ENCODE results near the gene GABBR1. TPM values are rescaled to one million over a fixed set of nuclear protein-coding genes. Genes with fewer than 3 reads are reported as not detected.

Gene GABBR1
- total RNA-seq, 4 donors from 2014 or later = 11.5 to 40.4 (median 30.5) TPM

- Histone ChIP-seq H3K27me3 (peaks cover 30% of the 10 kb centered on the region), H3K4me1 (peaks cover 0 to 4% (median 0%) of the 10 kb centered on the region in 4 donors), H3K4me3 (no peak overlapping the region), H3K9me3 (no peaks in the 10 kb centered on the region), H3K36me3 (no peaks in the 10 kb centered on the region), H3K27ac (no peak overlapping the region)
- in situ Hi-C loops (cut with MboI; ENCODE audit: low pct_ligation_motif_present in 1 of 4, low pct_unique_long_range_greater_than_20kb in 1 of 4, low sequenced_read_pairs in 3 of 4) (loop anchor here in 3 of 4 donors (25.0 kb wide), 1 partner anchor 903 kb away; no protein-coding TSS in a partner anchor), intact Hi-C loops (cut with DNase I; ENCODE audit: low total_unique reads) (no loop called here)
- no peak for DNase-seq
- 83 to 84% methylated on average over 4 of the region's 4 CpGs for WGBS, 2 donors (ENCODE audit: low coverage in 1 of 2)
- TF ChIP-seq POLR2A (IDR thresholded peaks at IDR 0.05) (no peak), CTCF (IDR thresholded peaks at IDR 0.05) (no peak), EP300 (IDR thresholded peaks at IDR 0.05; ENCODE audit: low read depth) (no peak), POLR2AphosphoS5 (IDR thresholded peaks at IDR 0.05) (no peak)
These were observed 42.7 kb downstream of the GABBR1 start for GRCh38 chr6:29590218-29590808.

GRCh38 chr6:29589423-29590048 is 43.4 kb downstream of the GABBR1 start:
- Histone ChIP-seq H3K36me3 (no peaks in the 10 kb centered on the region), H3K4me3 (no peak overlapping the region), H3K27me3 (peaks cover 30% of the 10 kb centered on the region), H3K4me1 (peaks cover 0 to 4% (median 0%) of the 10 kb centered on the region in 4 donors), H3K9me3 (no peaks in the 10 kb centered on the region), H3K27ac (no peak overlapping the region)
- intact Hi-C loops (cut with DNase I; ENCODE audit: low total_unique reads) (no loop called here), in situ Hi-C loops (cut with MboI; ENCODE audit: low pct_ligation_motif_present in 1 of 4, low pct_unique_long_range_greater_than_20kb in 1 of 4, low sequenced_read_pairs in 3 of 4) (loop anchor here in 3 of 4 donors (25.0 kb wide), 1 partner anchor 902 kb away; no protein-coding TSS in a partner anchor)
- TF ChIP-seq CTCF (IDR thresholded peaks at IDR 0.05) (peak; percentile 84 to 94 (median 94)), POLR2A (IDR thresholded peaks at IDR 0.05) (no peak)
- 3 to 8% methylated on average over 3 of the region's 3 CpGs for WGBS, 2 donors (ENCODE audit: low coverage in 1 of 2)
- peak; percentile 33 for DNase-seq

- H3K9me3 ChIP-seq = no peaks in the 10 kb centered on the region
- no peak within 1 kb of the TSS for H3K4me3 ChIP-seq
- DNase-seq = no peak
- TF ChIP-seq POLR2A (IDR thresholded peaks at IDR 0.05) (no peak), EP300 (IDR thresholded peaks at IDR 0.05; ENCODE audit: low read depth) (no peak), CTCF (IDR thresholded peaks at IDR 0.05) (no peak), POLR2AphosphoS5 (IDR thresholded peaks at IDR 0.05) (no peak)
- H3K27ac ChIP-seq = no peak within 1 kb of the TSS
- in situ Hi-C loops (cut with MboI; ENCODE audit: low pct_ligation_motif_present in 1 of 4, low pct_unique_long_range_greater_than_20kb in 1 of 4, low sequenced_read_pairs in 3 of 4) (loop anchor here in 3 of 4 donors (25.0 kb wide), 1 partner anchor 898 kb away; no protein-coding TSS in a partner anchor), intact Hi-C loops (cut with DNase I; ENCODE audit: low total_unique reads) (no loop called here)
- no peaks in the 10 kb centered on the region for H3K27me3 ChIP-seq
- no peaks in the 10 kb centered on the region for H3K4me1 ChIP-seq
- H3K36me3 ChIP-seq = no peaks in the 10 kb centered on the region
These were observed 48.2 kb downstream of the GABBR1 start, which contains the start of gene OR2H2 for GRCh38 chr6:29584821-29585220. OR2H2 (plus strand) TSS chr6:29585121; CDS start chr6:29587945, 2,824 bp downstream.

GRCh38 chr6:29577544-29577943 is 55.4 kb downstream of the GABBR1 start:
- intact Hi-C loops (cut with DNase I; ENCODE audit: low total_unique reads) = no loop called here
- Histone ChIP-seq H3K27me3 (no peaks in the 10 kb centered on the region), H3K4me3 (no peak overlapping the region), H3K4me1 (no peaks in the 10 kb centered on the region), H3K27ac (no peak overlapping the region), H3K9me3 (no peaks in the 10 kb centered on the region), H3K36me3 (no peaks in the 10 kb centered on the region)
- DNase-seq = no peak
- TF ChIP-seq POLR2A (IDR thresholded peaks at IDR 0.05) (no peak), EP300 (IDR thresholded peaks at IDR 0.05; ENCODE audit: low read depth) (no peak), POLR2AphosphoS5 (IDR thresholded peaks at IDR 0.05) (no peak), CTCF (IDR thresholded peaks at IDR 0.05) (no peak)
- in situ Hi-C loops (cut with MboI; ENCODE audit: low pct_ligation_motif_present in 1 of 4, low pct_unique_long_range_greater_than_20kb in 1 of 4, low sequenced_read_pairs in 3 of 4) = loop anchor here in 3 of 4 donors (25.0 kb wide), 1 partner anchor 890 kb away; no protein-coding TSS in a partner anchor
- 34 to 51% methylated on average over 3 to 7 of the region's 7 CpGs for WGBS, 2 donors (ENCODE audit: low coverage in 1 of 2)
